GM23338 (cell line): ENCODE measurements around the gene CLPX. TPM values are rescaled to one million over a fixed set of nuclear protein-coding genes. Genes with fewer than 3 reads are reported as not detected.
"Not testable (repeated sequence)": the region's sequence is repeated elsewhere in the genome, so short reads cannot be mapped to it uniquely, and the experiment has no call there.

Experiments
- ATAC-seq: fragments of 200-7000 bp; cut with Tn5 transposase; 3 replicates; pipeline ENCODE4 v1.9.1; 2020
- DNase-seq: peaks from one replicate; pipeline ENCODE4 v3.0.0-alpha.2; 2015; ENCODE audit warnings: low spot score
- H2AFZ ChIP-seq: fragments of 200-600 bp; sonication (generic); 2 replicates; pipeline ENCODE4 v1.8.0; 2016; ENCODE audit warnings: antibody characterized with exemption, mild to moderate bottlenecking, moderate library complexity
- H3F3A ChIP-seq: fragments of 200-600 bp; sonication (generic); replicated peaks from 2 replicates; pipeline ENCODE4 v1.8.0; 2017; ENCODE audit warnings: antibody characterized with exemption, mixed run types, low read depth
- H3K27ac ChIP-seq: fragments of 200-600 bp; sonication (generic); 2 replicates; pipeline ENCODE4 v1.6.1; 2016; ENCODE audit warnings: low read depth
- H3K27me3 ChIP-seq: fragments of 200-600 bp; sonication (generic); 2 replicates; pipeline ENCODE4 v1.8.0; 2016; ENCODE audit warnings: mild to moderate bottlenecking, mixed run types, moderate library complexity; ENCODE audit not compliant: insufficient read depth
- H3K36me3 ChIP-seq: fragments of 200-600 bp; sonication (generic); 2 replicates; pipeline ENCODE4 v1.8.0; 2016; ENCODE audit warnings: mild to moderate bottlenecking; ENCODE audit not compliant: insufficient read depth
- H3K4me1 ChIP-seq: fragments of 200-600 bp; sonication (generic); 2 replicates; pipeline ENCODE4 v1.8.0; 2016; ENCODE audit warnings: mild to moderate bottlenecking, moderate library complexity; ENCODE audit not compliant: insufficient read depth
- H3K4me2 ChIP-seq: fragments of 200-600 bp; sonication (generic); 2 replicates; pipeline ENCODE4 v1.7.1; 2017; ENCODE audit warnings: mixed run types
- H3K4me3 ChIP-seq: fragments of 200-600 bp; sonication (generic); 2 replicates; pipeline ENCODE4 v1.6.1; 2016; ENCODE audit warnings: mixed run types
- H3K79me2 ChIP-seq: fragments of 200-600 bp; sonication (generic); replicated peaks from 2 replicates; pipeline ENCODE4 v1.8.0; 2017; ENCODE audit warnings: mild to moderate bottlenecking; ENCODE audit not compliant: insufficient read depth
- H3K9me2 ChIP-seq: fragments of 200-600 bp; sonication (generic); 2 replicates; pipeline ENCODE4 v1.8.0; 2017; ENCODE audit not compliant: insufficient read depth
- H4K20me1 ChIP-seq: fragments of 200-600 bp; sonication (generic); replicated peaks from 2 replicates; pipeline ENCODE4 v1.8.0; 2017; ENCODE audit warnings: mild to moderate bottlenecking; ENCODE audit not compliant: insufficient read depth
- H3K27ac Mint-ChIP-seq: 2 replicates; pipeline ENCODE4 v1.8.0; 2020; ENCODE audit warnings: inconsistent platforms, mild to moderate bottlenecking, moderate library complexity, mixed read lengths
- H3K27me3 Mint-ChIP-seq: 3 replicates; pipeline ENCODE4 v1.8.0; 2022; ENCODE audit warnings: low read depth, mild to moderate bottlenecking, moderate library complexity, mixed read lengths, inconsistent platforms; ENCODE audit not compliant: insufficient read depth, poor library complexity
- H3K36me3 Mint-ChIP-seq: 3 replicates; pipeline ENCODE4 v1.8.0; 2021; ENCODE audit warnings: low read depth, mild to moderate bottlenecking, inconsistent platforms, moderate library complexity, mixed read lengths
- H3K4me1 Mint-ChIP-seq: 3 replicates; pipeline ENCODE4 v1.8.0; 2020; ENCODE audit warnings: mild to moderate bottlenecking, inconsistent platforms, mixed read lengths
- H3K4me3 Mint-ChIP-seq: 3 replicates; pipeline ENCODE4 v1.8.0; 2021; ENCODE audit warnings: moderate library complexity, mild to moderate bottlenecking, inconsistent platforms, mixed read lengths
- H3K9me3 Mint-ChIP-seq: 3 replicates; pipeline ENCODE4 v1.8.0; 2020; ENCODE audit warnings: moderate library complexity, mild to moderate bottlenecking, inconsistent platforms, mixed read lengths
- ETS1 ChIP-seq: IDR thresholded peaks from 2 replicates; pipeline ENCODE4 v1.6.1; 2016; ENCODE audit warnings: antibody characterized with exemption
- EZH2 ChIP-seq: fragments of 200-600 bp; sonication (generic); IDR thresholded peaks from one replicate; pipeline ENCODE4 v1.8.0; 2017; ENCODE audit warnings: antibody characterized with exemption, mild to moderate bottlenecking, low read depth; ENCODE audit not compliant: unreplicated experiment
- REST ChIP-seq: IDR thresholded peaks from one replicate; pipeline ENCODE4 v1.6.1; 2018; ENCODE audit warnings: antibody characterized with exemption; ENCODE audit not compliant: unreplicated experiment
- ZNF462 ChIP-seq: fragments of 250-450 bp; sonication (Bioruptor Pico); IDR thresholded peaks from 2 replicates; pipeline ENCODE4 v1.5.0; 2020; ENCODE audit warnings: mild to moderate bottlenecking, moderate library complexity
- polyA plus RNA-seq: library from polyadenylated mRNA; unstranded; fragments of >200 nt; fragmentation: Nextera tagmentation; extraction: Ambion mirVana; gene quantifications from 2 replicates; pipeline ENCODE4 v1.2.1, GENCODE V29; 2016
- total RNA-seq: library from RNA; depleted of rRNA; stranded (reverse); fragments of >200 nt; shearing (Covaris generic); gene quantifications from 2 replicates; pipeline ENCODE4 v1.2.3, GENCODE V29; 2014

CLPX gene
- total and polyA plus RNA-seq, 2 experiments from 2014 or later: 18.9 to 40.6 TPM

GRCh38 chr15:65182538-65182937, 2.6 kb downstream of the CLPX start:
- peaks cover 10% of the 10 kb centered on the region; the same call in 1 of the 2 replicates for H4K20me1 ChIP-seq
- TF ChIP-seq ZNF462 (CRISPR knock-in tag) (no peak), EZH2 (no peak), REST (no peak), ETS1 (no peak)
- peaks cover 11% of the 10 kb centered on the region for H3K36me3 ChIP-seq
- 0 out of 2 replicates have a peak, but pooled peaks cover 6% of the 10 kb centered on the region for H3K4me1 ChIP-seq
- H3K4me3 ChIP-seq: no peak overlapping the region
- peaks cover 7% of the 10 kb centered on the region for H3K27me3 Mint-ChIP-seq
- H3K4me2 ChIP-seq: no peak overlapping the region
- no peak overlapping the region for H3K27ac ChIP-seq
- no peak overlapping the region for H3K27ac Mint-ChIP-seq
- DNase-seq (no peak), ATAC-seq (no peak)
- no peaks in the 10 kb centered on the region for H3K27me3 ChIP-seq
- peak overlapping the region; percentile 92; the same call in 1 of the 3 replicates for H3K4me3 Mint-ChIP-seq
- peaks cover 9% of the 10 kb centered on the region for H3K4me1 Mint-ChIP-seq
- no peaks in the 10 kb centered on the region for H3K9me2 ChIP-seq
- H3K36me3 Mint-ChIP-seq: peaks cover 10% of the 10 kb centered on the region; the same call in 2 of the 3 replicates
- H3K9me3 Mint-ChIP-seq: no peaks in the 10 kb centered on the region
- peaks cover 57% of the 10 kb centered on the region for H3K79me2 ChIP-seq
- H2AFZ ChIP-seq: no peak overlapping the region
- H3F3A ChIP-seq: no peaks in the 10 kb centered on the region

GRCh38 chr15:65181582-65182353, 3.4 kb downstream of the CLPX start:
- Histone ChIP-seq H4K20me1 (peaks cover 10% of the 10 kb centered on the region; the same call in 1 of the 2 replicates), H3K36me3 (peaks cover 11% of the 10 kb centered on the region), H3K79me2 (peaks cover 57% of the 10 kb centered on the region)
- H3F3A ChIP-seq, DNase-seq, H3K4me1 Mint-ChIP-seq, H3K27me3 Mint-ChIP-seq, H3K9me2 ChIP-seq, H3K27ac ChIP-seq, H3K4me3 ChIP-seq, H3K4me3 Mint-ChIP-seq, H3K4me2 ChIP-seq, H3K9me3 Mint-ChIP-seq, H2AFZ ChIP-seq, H3K27me3 ChIP-seq, H3K4me1 ChIP-seq, H3K27ac Mint-ChIP-seq, ATAC-seq: not testable (repeated sequence)
- peaks cover 17% of the 10 kb centered on the region; the same call in 2 of the 3 replicates for H3K36me3 Mint-ChIP-seq
